Heart left ventricle (tissue), 16 donors: ENCODE measurements around the gene LSM14A. TPM values are rescaled to one million over a fixed set of nuclear protein-coding genes. Genes with fewer than 3 reads are reported as not detected.

ENCODE experiments used
- ATAC-seq, 4 donors: fragments of 200-7000 bp; cut with Tn5 transposase; one replicate each; pipeline ENCODE4 v1.9.1; 2020 to 2022; ENCODE audit warnings: moderate library complexity in 4 of 4, mild to moderate bottlenecking in 3 of 4, moderate number of reproducible peaks in 1 of 4
- DNase-seq, 5 donors: peaks; one replicate each; pipeline ENCODE4 v3.0.0-alpha.2; 2020
- H3K27ac ChIP-seq, 12 donors: fragments of 200-600 bp; sonication (generic) in 4 of 12; one replicate each; pipeline versions ENCODE4 v1.5.0 to v1.8.0; 2016 to 2022; ENCODE audit warnings: mild to moderate bottlenecking in 2 of 12
- H3K27me3 ChIP-seq, 9 donors: fragments of 200-600 bp; sonication (generic) in 2 of 9; one replicate each; pipeline versions ENCODE4 v1.5.1 to v1.8.0; 2016 to 2022; ENCODE audit warnings: mild to moderate bottlenecking in 3 of 9
- H3K36me3 ChIP-seq, 9 donors: fragments of 200-600 bp; sonication (generic) in 2 of 9; one replicate each; pipeline versions ENCODE4 v1.5.0 to v1.8.0; 2018 to 2022; ENCODE audit warnings: mild to moderate bottlenecking in 2 of 9
- H3K4me1 ChIP-seq, 12 donors: fragments of 200-600 bp; sonication (generic) in 4 of 12; one replicate each; pipeline versions ENCODE4 v1.5.0 to v1.8.0; 2016 to 2022; ENCODE audit warnings: mild to moderate bottlenecking in 3 of 12
- H3K4me3 ChIP-seq, 12 donors: fragments of 200-600 bp; sonication (generic) in 4 of 12; one replicate each; pipeline versions ENCODE4 v1.5.0 to v1.8.0; 2017 to 2022; ENCODE audit warnings: mild to moderate bottlenecking in 9 of 12, moderate library complexity in 4 of 12
- H3K9me3 ChIP-seq, 12 donors: fragments of 200-600 bp; sonication (generic) in 4 of 12; one replicate each; pipeline versions ENCODE4 v1.5.0 to v1.8.0; 2016 to 2022; ENCODE audit warnings: mild to moderate bottlenecking in 1 of 12
- CTCF ChIP-seq, 12 donors: fragments of 200-600 bp; sonication (generic) in 4 of 12; IDR thresholded peaks; one replicate each; pipeline versions ENCODE4 v1.5.0 to v1.8.0; 2018 to 2022; ENCODE audit warnings: antibody characterized with exemption in 12 of 12, mild to moderate bottlenecking in 5 of 12
- POLR2A ChIP-seq, 2 donors: fragments of 450-650 bp; IDR thresholded peaks; one replicate each; pipeline ENCODE4 v1.6.1; 2017; ENCODE audit warnings: antibody characterized with exemption in 2 of 2, mild to moderate bottlenecking in 2 of 2, moderate library complexity in 2 of 2
- WGBS, 4 donors: extraction: QIAGEN DNeasy Blood & Tissue Kit in 2 of 4; methylation state at CpG; one replicate each; pipeline versions ENCODE4 v1.1.5 to v1.1.7; 2013 to 2018; 5-methylcytosine and 5-hydroxymethylcytosine counted together
- intact Hi-C, 10 donors: fragments of 100-400 bp; cut with DNase I; formaldehyde crosslinking; loops; one replicate each; pipeline versions ENCODE4 v1.11.1 to v1.14.2; 2022
- polyA plus RNA-seq, 2 donors: library from polyadenylated mRNA; stranded (reverse); fragments of 200-250 nt; gene quantifications; one replicate each; pipeline ENCODE4 v1.2.3, GENCODE V29; 2013
- total RNA-seq, 9 donors: library from RNA; depleted of rRNA in 2 of 9; stranded (reverse); fragments of >200 nt in 2 of 9; fragmentation: NEBNext Ultra II Directional in 3 of 9; extraction: Animal tissue kit (Norgen Biotek cat#: 25700) in 3 of 9; gene quantifications; one replicate each; pipeline versions ENCODE4 v1.1.0 to v1.2.4, GENCODE V29; 2016 to 2023
- donor health status: ischemic (EF 13 %, LVEDD 7.1; RV severe dilation, severe dysfunction).
- donor health status: healthy with polysubstance abuse.
- donor health status: DM: no; HTN: yes; CAD: no.
- donor health status: DM: no; HTN: no; CAD: no.
- donor health status: ischemic (EF 25% LVEDD 6.9; RV normal size, moderate dysfunction).
- donor health status: ischemic (EF 25% LVEDD 5.7; RV mildly dilated, moderate dysfunction).
- donor health status: healthy.
- donor health status: DM: yes; HTN: yes; CAD: no.
- donor health status: ischemic (EF 35%, LVEDD 5.7; RV mildly dilated, moderate dysfunction).
- donor health status: nonischemic (EF 11% LVEDD 7.7; RV severe dilation, severe dysfunction).
- donor health status: DM: yes; HTN: yes; CAD: no.
- donor health status: PGD.
- donor health status: ischemic (EF 29% LVEDD 5.4; RV normal size, mild dysfunction).
- donor health status: nonischemic (EF 23%, LVEDD 6.1; RV moderate dilation, normal function).

LSM14A gene
- total and polyA plus RNA-seq, 11 donors: 34.6 to 109 (median 70.5) TPM

GRCh38 chr19:34134190-34135053, 37.9 kb upstream of the LSM14A start:
- H3K9me3 ChIP-seq: no peaks in the 10 kb centered on the region
- 1% methylated on average over 34 to 63 of the region's 63 CpGs for WGBS, 4 donors
- peaks cover 0 to 14% (median 0%) of the 10 kb centered on the region in 12 donors for H3K4me1 ChIP-seq
- DNase-seq: peak; percentile 88 to 96 (median 91)
- TF ChIP-seq POLR2A (IDR thresholded peaks at IDR 0.05): peak in 1 of 2 donors; percentile 90
- peak in 1 of 12 donors; percentile 8 for TF ChIP-seq CTCF (IDR thresholded peaks at IDR 0.05)
- H3K36me3 ChIP-seq: no peaks in the 10 kb centered on the region
- H3K4me3 ChIP-seq: peak overlapping the region; percentile 47 to 91 (median 72)
- peak; percentile 93 to 100 (median 100) for ATAC-seq
- H3K27ac ChIP-seq: peak overlapping the region; percentile 33 to 94 (median 81)
- intact Hi-C loops: no loop called here
- no peaks in the 10 kb centered on the region for H3K27me3 ChIP-seq

GRCh38 chr19:34135054-34135800, 37.1 kb upstream of the LSM14A start:
- peaks cover 0 to 14% (median 0%) of the 10 kb centered on the region in 12 donors for H3K4me1 ChIP-seq
- TF ChIP-seq CTCF (IDR thresholded peaks at IDR 0.05): no peak
- no peak for TF ChIP-seq POLR2A (IDR thresholded peaks at IDR 0.05)
- H3K27me3 ChIP-seq: no peaks in the 10 kb centered on the region
- DNase-seq: no peak
- no peaks in the 10 kb centered on the region for H3K36me3 ChIP-seq
- ATAC-seq: peak in 1 of 4 donors; percentile 7
- WGBS, 4 donors: 84 to 89% (median 86%) methylated on average over 24 of the region's 24 CpGs
- peak overlapping the region in 10 of 12 donors; percentile 49 to 91 (median 74) for H3K4me3 ChIP-seq
- H3K27ac ChIP-seq: peak overlapping the region in 10 of 12 donors; percentile 71 to 94 (median 86)
- H3K9me3 ChIP-seq: no peaks in the 10 kb centered on the region
- intact Hi-C loops: no loop called here

- intact Hi-C loops: no loop called here
- Histone ChIP-seq H3K4me3 (no peak overlapping the region), H3K27ac (no peak overlapping the region), H3K36me3 (no peaks in the 10 kb centered on the region), H3K4me1 (peaks cover 0 to 14% (median 0%) of the 10 kb centered on the region in 12 donors), H3K9me3 (no peaks in the 10 kb centered on the region), H3K27me3 (peaks cover 0 to 6% (median 0%) of the 10 kb centered on the region in 9 donors)
- no peak for DNase-seq
- no peak for TF ChIP-seq CTCF (IDR thresholded peaks at IDR 0.05)
- TF ChIP-seq POLR2A (IDR thresholded peaks at IDR 0.05): no peak
- ATAC-seq: no peak
- 74 to 80% (median 75%) methylated on average over 7 of the region's 7 CpGs for WGBS, 4 donors
These were observed 36.3 kb upstream of the LSM14A start for GRCh38 chr19:34135821-34136611.
